Urinary bladder (tissue), 4 donors: ENCODE results near the gene MAP1A. TPM values are rescaled to one million over a fixed set of nuclear protein-coding genes. Genes with fewer than 3 reads are reported as not detected.
"Not testable (repeated sequence)": the region's sequence is repeated elsewhere in the genome, so short reads cannot be mapped to it uniquely, and the experiment has no call there.

Source experiments
- DNase-seq: peaks from one replicate; pipeline ENCODE4 v3.0.0-alpha.2; 2015; ENCODE audit errors: extremely low spot score
- H3K27ac ChIP-seq: one replicate; pipeline ENCODE4 v1.5.1; 2013; ENCODE audit warnings: low read depth, mild to moderate bottlenecking, moderate library complexity
- H3K36me3 ChIP-seq: one replicate; pipeline ENCODE4 v1.6.1; 2013; ENCODE audit warnings: mild to moderate bottlenecking, moderate library complexity; ENCODE audit not compliant: insufficient read depth
- H3K4me1 ChIP-seq: one replicate; pipeline ENCODE4 v1.6.1; 2013; ENCODE audit warnings: mild to moderate bottlenecking, moderate library complexity; ENCODE audit not compliant: insufficient read depth
- H3K4me3 ChIP-seq: one replicate; pipeline ENCODE4 v1.5.1; 2013; ENCODE audit warnings: low read depth, low read length
- WGBS: extraction: QIAGEN DNeasy Blood & Tissue Kit; methylation state at CpG from one replicate; pipeline ENCODE4 v1.1.7; 2013; 5-methylcytosine and 5-hydroxymethylcytosine counted together
- polyA plus RNA-seq: library from polyadenylated mRNA; stranded (reverse); fragments of 200-250 nt; gene quantifications from one replicate; pipeline ENCODE4 v1.2.3, GENCODE V29; 2013
- total RNA-seq: library from RNA; depleted of rRNA; stranded (reverse); fragments of >200 nt; gene quantifications from one replicate; pipeline ENCODE4 v1.2.3, GENCODE V29; 2014
- donor health status: healthy with polysubstance abuse.
- donor health status: healthy.

Gene MAP1A
- total and polyA plus RNA-seq, 2 donors, result 14.3 to 27.3 TPM

- WGBS, result no CpG with 5 or more reads among the region's 8 CpGs
- not testable (repeated sequence) for H3K4me3 ChIP-seq, DNase-seq, H3K27ac ChIP-seq, H3K36me3 ChIP-seq, H3K4me1 ChIP-seq
These were observed 46.4 kb downstream of the MAP1A start for GRCh38 chr15:43563793-43564192.

- not testable (repeated sequence) for H3K36me3 ChIP-seq, H3K4me3 ChIP-seq, H3K4me1 ChIP-seq, DNase-seq, H3K27ac ChIP-seq
- no CpG with 5 or more reads among the region's 2 CpGs for WGBS
These were observed 49.2 kb downstream of the MAP1A start for GRCh38 chr15:43566615-43567014.

GRCh38 chr15:43574607-43575006 is 57.2 kb downstream of the MAP1A start:
- not testable (repeated sequence) for H3K4me3 ChIP-seq, H3K36me3 ChIP-seq, DNase-seq, H3K4me1 ChIP-seq, H3K27ac ChIP-seq
- no CpG with 5 or more reads among the region's 1 CpG for WGBS

Other genes starting within 250 kb of the MAP1A start
- not detected for gene TGM7, start 215.4 kb upstream of the MAP1A start, total RNA-seq
- not detected for gene TGM7, start 215.4 kb upstream of the MAP1A start, polyA plus RNA-seq
- 8.0 TPM for gene LCMT2, start 187.0 kb upstream of the MAP1A start, total RNA-seq
- 5.5 TPM for gene LCMT2, start 187.0 kb upstream of the MAP1A start, polyA plus RNA-seq
- gene ZSCAN29, start 146.6 kb upstream of the MAP1A start, total RNA-seq, result 24.4 TPM
- gene ZSCAN29, start 146.6 kb upstream of the MAP1A start, polyA plus RNA-seq, result 11.9 TPM
- gene TUBGCP4, start 146.5 kb upstream of the MAP1A start, total RNA-seq, result 14.3 TPM
- gene TUBGCP4, start 146.5 kb upstream of the MAP1A start, polyA plus RNA-seq, result 9.7 TPM
- gene TP53BP1, start 24.5 kb upstream of the MAP1A start, total RNA-seq, result 106 TPM
- 16.7 TPM for gene TP53BP1, start 24.5 kb upstream of the MAP1A start, polyA plus RNA-seq
- 20.7 TPM for gene PPIP5K1, start 72.6 kb downstream of the MAP1A start, total RNA-seq
- gene PPIP5K1, start 72.6 kb downstream of the MAP1A start, polyA plus RNA-seq, result 12.2 TPM
- gene CKMT1B, start 76.4 kb downstream of the MAP1A start, total RNA-seq, result 0.63 TPM
- gene CKMT1B, start 76.4 kb downstream of the MAP1A start, polyA plus RNA-seq, result 2.7 TPM
- gene STRC, start 101.2 kb downstream of the MAP1A start, total RNA-seq, result 0.05 TPM
- gene STRC, start 101.2 kb downstream of the MAP1A start, polyA plus RNA-seq, result 0.20 TPM
- 4.7 TPM for gene CATSPER2, start 131.2 kb downstream of the MAP1A start, total RNA-seq
- gene CATSPER2, start 131.2 kb downstream of the MAP1A start, polyA plus RNA-seq, result 0.82 TPM
- gene CKMT1A, start 176.3 kb downstream of the MAP1A start, total RNA-seq, result 0.79 TPM
- gene CKMT1A, start 176.3 kb downstream of the MAP1A start, polyA plus RNA-seq, result 2.4 TPM
- gene PDIA3, start 228.8 kb downstream of the MAP1A start, total RNA-seq, result 167 TPM
- gene PDIA3, start 228.8 kb downstream of the MAP1A start, polyA plus RNA-seq, result 159 TPM